Embryonic facial prominence (tissue), 1 donor: ENCODE data around the gene NFASC.

Source experiments
- DNase-seq: peaks from one replicate; pipeline ENCODE4 v3.0.0-alpha.2; 2016; ENCODE audit errors: extremely low spot score

The NFASC gene

GRCh38 chr1:205061227-205061626, 190.6 kb downstream of the NFASC start:
- no peak for DNase-seq

GRCh38 chr1:205061665-205062069, 191.0 kb downstream of the NFASC start:
- DNase-seq, result peak; percentile 70

DNA sequence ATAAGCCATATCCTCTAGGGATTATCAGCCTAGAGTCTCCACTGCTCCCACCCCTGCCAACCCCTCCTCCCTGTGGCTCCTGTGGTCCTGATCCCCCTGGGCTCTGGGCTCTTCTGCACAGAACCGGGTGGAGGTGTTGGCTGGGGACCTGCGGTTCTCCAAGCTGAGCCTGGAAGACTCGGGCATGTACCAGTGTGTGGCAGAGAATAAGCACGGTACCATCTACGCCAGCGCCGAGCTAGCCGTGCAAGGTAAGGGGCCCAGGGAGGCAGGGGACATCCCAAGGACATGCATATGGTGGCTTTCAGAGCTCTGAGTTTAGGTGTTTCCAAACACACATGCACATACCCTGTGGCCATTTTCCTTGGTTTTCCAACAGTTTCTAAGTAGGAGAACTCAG, 191.7 kb downstream of the NFASC start:
- no peak for DNase-seq

GRCh38 chr1:205062895-205063294, 192.2 kb downstream of the NFASC start:
- DNase-seq, result no peak

- DNase-seq, result no peak
Observed at GRCh38 chr1:205064301-205064700, 193.6 kb downstream of the NFASC start.

DNA sequence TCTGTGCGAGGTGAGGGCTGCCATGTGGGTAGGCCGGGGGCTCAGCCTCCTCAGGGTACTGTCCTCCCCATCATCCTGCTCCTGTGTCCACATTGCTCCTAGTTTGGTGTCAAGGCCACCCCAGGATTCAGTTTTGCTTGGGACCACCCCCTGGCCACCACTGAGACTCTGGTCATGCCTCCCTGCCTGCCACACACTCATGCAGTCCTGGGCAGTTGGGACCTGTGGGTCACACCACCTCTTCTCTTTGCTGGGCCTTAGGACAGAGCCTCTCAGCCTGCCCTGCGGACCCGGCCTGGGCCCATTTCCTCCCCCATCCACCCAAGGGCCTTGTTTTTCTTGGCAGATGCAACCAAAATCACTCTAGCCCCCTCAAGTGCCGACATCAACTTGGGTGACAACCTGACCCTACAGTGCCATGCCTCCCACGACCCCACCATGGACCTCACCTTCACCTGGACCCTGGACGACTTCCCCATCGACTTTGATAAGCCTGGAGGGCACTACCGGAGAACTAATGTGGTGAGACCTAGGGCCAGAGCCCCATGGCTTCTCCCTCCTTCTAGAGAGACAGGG, 194.2 kb downstream of the NFASC start:
- no peak for DNase-seq

DNA sequence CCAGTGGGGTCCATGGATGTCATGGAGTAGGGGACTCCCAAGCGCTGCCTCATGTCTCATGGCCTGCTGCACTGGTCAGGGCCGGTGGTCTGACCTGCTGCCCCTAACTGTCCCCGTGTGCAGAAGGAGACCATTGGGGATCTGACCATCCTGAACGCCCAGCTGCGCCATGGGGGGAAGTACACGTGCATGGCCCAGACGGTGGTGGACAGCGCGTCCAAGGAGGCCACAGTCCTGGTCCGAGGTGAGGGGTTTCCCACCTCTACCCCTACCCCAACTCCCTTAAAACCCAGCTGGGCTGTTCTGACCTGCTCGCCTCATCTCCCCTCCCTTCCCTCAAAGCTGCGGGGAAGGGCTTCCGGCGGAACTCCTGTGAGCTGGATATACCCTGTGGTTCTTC, 195.0 kb downstream of the NFASC start:
- DNase-seq, result no peak

GRCh38 chr1:205066141-205066818, 195.6 kb downstream of the NFASC start:
- no peak for DNase-seq

DNA sequence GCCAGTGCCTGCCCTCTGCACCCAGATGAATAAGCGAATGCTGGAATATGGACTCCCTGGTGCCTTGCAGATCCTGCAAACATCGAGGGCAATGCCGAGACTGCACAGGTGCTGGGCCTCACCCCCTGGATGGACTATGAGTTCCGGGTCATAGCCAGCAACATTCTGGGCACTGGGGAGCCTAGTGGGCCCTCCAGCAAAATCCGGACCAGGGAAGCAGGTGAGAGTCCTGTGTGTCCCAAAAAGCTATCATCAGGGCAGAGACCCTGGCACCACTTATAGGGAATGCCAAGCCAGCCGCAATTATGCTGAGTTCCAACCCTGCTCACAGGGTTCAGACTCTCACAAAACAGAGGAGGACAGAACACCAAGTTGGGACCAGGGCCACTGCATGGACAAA, 196.4 kb downstream of the NFASC start:
- no peak for DNase-seq

DNA sequence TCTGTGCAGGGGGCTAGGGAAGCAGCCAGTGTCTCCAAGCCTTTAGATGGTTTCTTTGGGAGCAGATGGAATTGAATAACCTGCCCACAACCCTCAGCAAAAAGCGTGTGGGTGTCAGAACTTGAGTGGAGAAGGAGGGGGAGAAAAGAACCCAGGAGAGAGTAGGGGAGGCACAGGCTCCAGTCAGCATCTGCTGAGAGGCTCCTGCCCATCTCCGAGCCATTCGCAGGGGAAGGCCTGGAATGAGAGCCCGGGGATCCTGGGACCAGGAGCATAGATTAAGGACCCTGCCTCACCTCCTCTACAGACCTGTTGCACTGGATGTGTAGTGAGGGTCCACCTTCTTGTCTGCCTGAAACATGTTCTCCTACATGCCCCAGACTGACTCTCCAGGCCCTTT, 197.3 kb downstream of the NFASC start:
- no peak for DNase-seq

- DNase-seq, result no peak
Observed at GRCh38 chr1:205068457-205069040, 197.9 kb downstream of the NFASC start.

DNA sequence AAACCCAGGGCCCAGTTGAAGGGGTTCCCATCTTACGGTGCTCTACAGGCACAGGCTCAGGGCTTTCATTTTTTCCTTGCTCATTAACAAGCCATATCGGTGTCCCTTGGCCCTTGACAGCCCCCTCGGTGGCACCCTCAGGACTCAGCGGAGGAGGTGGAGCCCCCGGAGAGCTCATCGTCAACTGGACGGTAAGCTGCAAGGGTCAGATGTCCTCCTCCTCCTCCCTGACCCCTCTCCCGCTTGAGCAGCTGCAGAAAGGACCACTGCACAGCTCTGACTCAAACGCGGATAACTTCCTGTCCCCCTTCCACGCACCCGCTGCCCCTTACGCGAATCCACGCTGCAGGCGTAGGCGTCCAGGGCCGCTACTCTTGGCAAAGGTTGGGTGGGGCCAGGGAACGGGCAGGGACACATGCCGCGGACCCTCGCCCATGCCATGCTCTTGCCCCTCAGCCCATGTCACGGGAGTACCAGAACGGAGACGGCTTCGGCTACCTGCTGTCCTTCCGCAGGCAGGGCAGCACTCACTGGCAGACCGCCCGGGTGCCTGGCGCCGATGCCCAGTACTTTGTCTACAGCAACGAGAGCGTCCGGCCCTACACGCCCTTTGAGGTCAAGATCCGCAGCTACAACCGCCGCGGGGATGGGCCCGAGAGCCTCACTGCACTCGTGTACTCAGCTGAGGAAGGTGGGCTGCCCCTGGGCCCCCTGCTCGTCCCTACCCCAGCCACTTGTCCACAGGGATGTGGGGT, 198.9 kb downstream of the NFASC start:
- DNase-seq, result no peak

- no peak for DNase-seq
Observed at GRCh38 chr1:205071028-205071409, 200.4 kb downstream of the NFASC start.

DNA sequence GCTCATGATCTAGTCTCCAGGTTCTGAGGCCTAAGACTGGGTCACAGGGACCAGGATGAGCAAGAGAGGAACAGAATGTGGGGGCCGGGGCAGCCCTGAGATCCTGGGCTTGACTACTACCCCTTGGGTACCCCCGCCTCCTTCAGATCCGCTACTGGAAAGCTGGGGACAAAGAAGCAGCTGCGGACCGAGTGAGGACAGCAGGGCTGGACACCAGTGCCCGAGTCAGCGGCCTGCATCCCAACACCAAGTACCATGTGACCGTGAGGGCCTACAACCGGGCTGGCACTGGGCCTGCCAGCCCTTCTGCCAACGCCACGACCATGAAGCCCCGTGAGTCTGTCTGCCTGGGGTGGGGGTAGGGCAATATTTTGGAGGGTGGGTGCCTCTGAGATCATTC, 201.1 kb downstream of the NFASC start:
- DNase-seq, result no peak

DNA sequence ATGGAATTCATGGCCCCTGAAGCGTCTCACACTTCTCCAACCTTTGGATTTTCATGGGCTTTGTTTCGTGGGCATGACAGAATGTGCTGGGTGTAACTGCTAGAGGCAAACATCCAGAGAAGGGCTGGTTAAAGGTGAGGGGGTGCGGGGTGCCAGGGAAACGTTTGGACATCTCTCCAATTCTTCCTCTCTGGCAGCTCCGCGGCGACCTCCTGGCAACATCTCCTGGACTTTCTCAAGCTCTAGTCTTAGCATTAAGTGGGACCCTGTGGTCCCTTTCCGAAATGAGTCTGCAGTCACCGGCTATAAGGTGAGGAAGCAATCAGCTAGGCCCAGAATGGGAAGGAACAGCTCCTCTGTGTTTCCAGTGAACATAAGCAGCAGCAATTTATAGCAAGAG, 201.6 kb downstream of the NFASC start:
- no peak for DNase-seq
